ES-I3 (cell line): ENCODE data around the gene KIDINS220.

Source experiments
- H3K36me3 ChIP-seq: 2 replicates; pipeline ENCODE4 v1.6.1; 2013; ENCODE audit warnings: mild to moderate bottlenecking, low read length, control low read depth, moderate library complexity; ENCODE audit not compliant: insufficient read depth
- H3K4me1 ChIP-seq: 2 replicates; pipeline ENCODE4 v1.6.1; 2013; ENCODE audit warnings: mild to moderate bottlenecking, control low read depth, low read length; ENCODE audit not compliant: insufficient read depth
- H3K9ac ChIP-seq: 2 replicates; pipeline ENCODE4 v1.6.1; 2013; ENCODE audit warnings: low read depth, mild to moderate bottlenecking, low read length, moderate library complexity
- H3K9me3 ChIP-seq: 2 replicates; pipeline ENCODE4 v1.6.1; 2013; ENCODE audit warnings: mild to moderate bottlenecking, low read length, moderate library complexity; ENCODE audit not compliant: control insufficient read depth, insufficient read depth

Gene KIDINS220

GRCh38 chr2:8805278-8806210 lies 31.9 kb downstream of the KIDINS220 start:
- Histone ChIP-seq H3K36me3 (peaks cover 5% of the 10 kb centered on the region; the same call in 1 of the 2 replicates), H3K9me3 (no peaks in the 10 kb centered on the region), H3K4me1 (no peaks in the 10 kb centered on the region), H3K9ac (no peak overlapping the region)

- Histone ChIP-seq H3K36me3 (peaks cover 5% of the 10 kb centered on the region; the same call in 1 of the 2 replicates), H3K9ac (no peak overlapping the region), H3K9me3 (no peaks in the 10 kb centered on the region), H3K4me1 (no peaks in the 10 kb centered on the region)
Measured at GRCh38 chr2:8803658-8804379, 33.6 kb downstream of the KIDINS220 start.

GRCh38 chr2:8802741-8803140 lies 34.7 kb downstream of the KIDINS220 start:
- Histone ChIP-seq H3K9me3 (no peaks in the 10 kb centered on the region), H3K36me3 (peaks cover 5% of the 10 kb centered on the region; the same call in 1 of the 2 replicates), H3K9ac (no peak overlapping the region), H3K4me1 (no peaks in the 10 kb centered on the region)

- Histone ChIP-seq H3K9me3 (no peaks in the 10 kb centered on the region), H3K9ac (no peak overlapping the region), H3K36me3 (peaks cover 5% of the 10 kb centered on the region; the same call in 1 of the 2 replicates), H3K4me1 (no peaks in the 10 kb centered on the region)
Measured at GRCh38 chr2:8800821-8801220, 36.6 kb downstream of the KIDINS220 start.

GRCh38 chr2:8800218-8800617 lies 37.2 kb downstream of the KIDINS220 start:
- H3K36me3 ChIP-seq: peaks cover 5% of the 10 kb centered on the region; the same call in 1 of the 2 replicates

GRCh38 chr2:8799004-8799403 lies 38.4 kb downstream of the KIDINS220 start:
- Histone ChIP-seq H3K9ac (no peak overlapping the region), H3K4me1 (no peaks in the 10 kb centered on the region), H3K36me3 (peaks cover 5% of the 10 kb centered on the region; the same call in 1 of the 2 replicates), H3K9me3 (no peaks in the 10 kb centered on the region)

More at GRCh38 chr2:8800218-8800617, 37.2 kb downstream of the KIDINS220 start:
- Histone ChIP-seq H3K9me3 (no peaks in the 10 kb centered on the region), H3K9ac (no peak overlapping the region), H3K4me1 (no peaks in the 10 kb centered on the region)

GRCh38 chr2:8798393-8798792 lies 39.0 kb downstream of the KIDINS220 start:
- H3K36me3 ChIP-seq: peaks cover 5% of the 10 kb centered on the region; the same call in 1 of the 2 replicates
- H3K9ac ChIP-seq: no peak overlapping the region
- no peaks in the 10 kb centered on the region for H3K4me1 ChIP-seq
- H3K9me3 ChIP-seq: no peaks in the 10 kb centered on the region

GRCh38 chr2:8797682-8798081 lies 39.7 kb downstream of the KIDINS220 start:
- Histone ChIP-seq H3K4me1 (no peaks in the 10 kb centered on the region), H3K9me3 (no peaks in the 10 kb centered on the region), H3K9ac (no peak overlapping the region), H3K36me3 (peaks cover 5% of the 10 kb centered on the region; the same call in 1 of the 2 replicates)

GRCh38 chr2:8796878-8797550 lies 40.4 kb downstream of the KIDINS220 start:
- Histone ChIP-seq H3K9me3 (no peaks in the 10 kb centered on the region), H3K36me3 (peaks cover 5% of the 10 kb centered on the region; the same call in 1 of the 2 replicates), H3K4me1 (no peaks in the 10 kb centered on the region)

GRCh38 chr2:8796315-8796848 lies 41.0 kb downstream of the KIDINS220 start:
- Histone ChIP-seq H3K9ac (no peak overlapping the region), H3K4me1 (no peaks in the 10 kb centered on the region), H3K36me3 (peaks cover 5% of the 10 kb centered on the region; the same call in 1 of the 2 replicates), H3K9me3 (no peaks in the 10 kb centered on the region)

More at GRCh38 chr2:8796878-8797550, 40.4 kb downstream of the KIDINS220 start:
- H3K9ac ChIP-seq: no peak overlapping the region

- Histone ChIP-seq H3K9ac (no peak overlapping the region), H3K4me1 (no peaks in the 10 kb centered on the region), H3K9me3 (no peaks in the 10 kb centered on the region), H3K36me3 (0 out of 2 replicates have a peak, but pooled peaks cover 2% of the 10 kb centered on the region)
Measured at GRCh38 chr2:8794923-8795825, 42.2 kb downstream of the KIDINS220 start.

- Histone ChIP-seq H3K36me3 (0 out of 2 replicates have a peak, but pooled peaks cover 2% of the 10 kb centered on the region), H3K9me3 (no peaks in the 10 kb centered on the region), H3K4me1 (no peaks in the 10 kb centered on the region), H3K9ac (no peak overlapping the region)
Measured at GRCh38 chr2:8790739-8791162, 46.7 kb downstream of the KIDINS220 start.

- no peaks in the 10 kb centered on the region for H3K9me3 ChIP-seq
- no peaks in the 10 kb centered on the region for H3K4me1 ChIP-seq
- no peak overlapping the region for H3K9ac ChIP-seq
- peaks cover 8% of the 10 kb centered on the region; the same call in 1 of the 2 replicates for H3K36me3 ChIP-seq
Measured at GRCh38 chr2:8786463-8786862, 51.0 kb downstream of the KIDINS220 start.
